ENCODE results near the gene WDR20.

Gene WDR20

DNA sequence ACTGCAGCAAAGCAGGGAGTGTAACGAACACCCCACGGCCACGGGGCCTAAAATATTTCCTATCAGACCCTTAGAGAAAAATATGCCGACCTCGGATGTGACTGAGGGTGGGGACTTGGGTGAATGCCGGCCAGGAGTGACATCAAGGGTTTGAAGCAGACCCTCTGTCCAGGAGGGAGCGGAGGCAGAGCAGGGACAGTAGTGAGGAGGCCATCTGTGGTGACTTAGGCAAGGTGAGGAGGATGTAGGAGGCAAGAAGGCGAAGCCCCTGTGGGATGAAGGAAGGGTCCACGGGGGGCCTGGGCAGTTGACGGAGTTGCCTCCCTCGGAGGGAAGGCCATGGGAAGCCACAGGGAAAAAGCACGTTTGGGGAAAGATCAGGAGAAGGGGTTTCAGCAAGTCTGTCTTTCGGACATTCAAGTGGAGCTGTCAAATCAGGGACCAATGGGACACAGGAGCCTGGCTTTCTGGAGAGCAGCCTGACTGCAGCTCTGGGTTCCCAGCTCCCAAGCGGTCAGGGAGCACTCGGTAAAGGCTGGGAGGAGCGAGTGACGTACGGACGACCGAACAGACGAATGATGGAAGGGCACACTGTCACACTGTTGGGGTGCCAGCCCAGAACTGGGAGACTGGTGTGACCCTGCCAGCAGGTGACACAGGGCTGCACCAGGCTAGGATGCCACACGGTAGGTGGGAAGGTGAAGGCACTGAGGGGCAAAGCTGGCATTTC lies 90.9 kb downstream of the WDR20 start:
- TF ChIP-seq, protein P1, sequence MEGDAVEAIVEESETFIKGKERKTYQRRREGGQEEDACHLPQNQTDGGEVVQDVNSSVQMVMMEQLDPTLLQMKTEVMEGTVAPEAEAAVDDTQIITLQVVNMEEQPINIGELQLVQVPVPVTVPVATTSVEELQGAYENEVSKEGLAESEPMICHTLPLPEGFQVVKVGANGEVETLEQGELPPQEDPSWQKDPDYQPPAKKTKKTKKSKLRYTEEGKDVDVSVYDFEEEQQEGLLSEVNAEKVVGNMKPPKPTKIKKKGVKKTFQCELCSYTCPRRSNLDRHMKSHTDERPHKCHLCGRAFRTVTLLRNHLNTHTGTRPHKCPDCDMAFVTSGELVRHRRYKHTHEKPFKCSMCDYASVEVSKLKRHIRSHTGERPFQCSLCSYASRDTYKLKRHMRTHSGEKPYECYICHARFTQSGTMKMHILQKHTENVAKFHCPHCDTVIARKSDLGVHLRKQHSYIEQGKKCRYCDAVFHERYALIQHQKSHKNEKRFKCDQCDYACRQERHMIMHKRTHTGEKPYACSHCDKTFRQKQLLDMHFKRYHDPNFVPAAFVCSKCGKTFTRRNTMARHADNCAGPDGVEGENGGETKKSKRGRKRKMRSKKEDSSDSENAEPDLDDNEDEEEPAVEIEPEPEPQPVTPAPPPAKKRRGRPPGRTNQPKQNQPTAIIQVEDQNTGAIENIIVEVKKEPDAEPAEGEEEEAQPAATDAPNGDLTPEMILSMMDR (conservative IDR thresholded peaks at IDR 0.05; ENCODE audit: low read depth, low read length) = no peak
- H3K79me2 ChIP-seq (ENCODE audit: insufficient read depth, low read depth) = no peaks in the 10 kb centered on the region
- H2AFZ ChIP-seq (ENCODE audit: low read depth) = no peak overlapping the region
- H4K20me1 ChIP-seq (ENCODE audit: insufficient read depth) = no peaks in the 10 kb centered on the region
- no peaks in the 10 kb centered on the region for H3K27me3 ChIP-seq (ENCODE audit: insufficient read depth, low read depth)
- H3K4me1 ChIP-seq (ENCODE audit: low read depth, poor library complexity, severe bottlenecking) = no peaks in the 10 kb centered on the region
- no peak overlapping the region for H3K4me3 ChIP-seq (IDR thresholded peaks at IDR 0.05; ENCODE audit: insufficient read depth, low read depth, low read length)
- H3K4me2 ChIP-seq = no peak overlapping the region
- no peak overlapping the region for H3K9ac ChIP-seq
- H3K36me3 ChIP-seq (ENCODE audit: insufficient read depth) = no peaks in the 10 kb centered on the region
- no peak overlapping the region for H3K27ac ChIP-seq

DNA sequence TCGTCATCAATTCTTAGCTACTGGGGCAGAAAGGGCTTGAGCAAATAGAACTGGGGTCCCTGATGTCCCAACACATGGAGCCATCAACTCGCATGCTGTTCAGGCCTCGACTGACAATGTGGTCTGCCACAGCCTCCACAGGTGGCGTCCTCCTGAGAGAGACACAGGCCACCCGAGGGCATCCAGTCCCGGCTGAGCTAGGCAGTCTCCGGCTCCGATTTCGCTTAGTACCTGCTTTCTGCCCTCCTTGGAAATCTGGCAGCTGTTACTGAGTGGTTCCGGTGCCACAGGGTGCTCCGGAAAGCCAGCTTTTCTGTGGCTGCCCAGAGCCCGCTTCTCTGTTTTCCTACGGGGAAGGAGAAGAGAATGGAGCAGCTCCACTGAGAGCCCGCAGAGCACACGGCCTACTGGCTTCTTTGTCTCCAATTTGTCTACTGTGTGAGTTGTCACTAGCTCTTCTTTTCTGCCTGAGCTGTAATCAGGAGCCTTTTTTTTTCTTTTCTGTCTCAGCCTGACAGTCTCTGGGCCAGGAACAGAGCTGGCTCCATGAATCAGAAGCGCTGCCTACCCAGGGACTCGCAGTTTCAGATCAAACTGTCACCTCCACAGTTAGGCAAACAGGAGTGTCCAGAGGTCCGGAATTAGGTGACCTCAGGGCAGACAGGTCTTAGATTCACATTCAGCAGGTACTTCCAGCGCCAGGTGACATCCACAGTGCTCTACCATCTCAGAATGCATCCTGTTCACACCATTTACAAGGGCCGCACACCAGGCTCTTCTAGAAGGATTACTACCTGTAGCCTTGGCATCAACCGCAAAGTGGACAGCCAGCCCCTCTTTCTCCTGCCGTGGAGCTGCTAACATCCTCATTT lies 92.0 kb downstream of the WDR20 start:
- H3K79me2 ChIP-seq (ENCODE audit: insufficient read depth, low read depth) = no peaks in the 10 kb centered on the region
- no peak overlapping the region for H3K4me3 ChIP-seq (IDR thresholded peaks at IDR 0.05; ENCODE audit: insufficient read depth, low read depth, low read length)
- H4K20me1 ChIP-seq (ENCODE audit: insufficient read depth) = no peaks in the 10 kb centered on the region
- H3K36me3 ChIP-seq (ENCODE audit: insufficient read depth) = no peaks in the 10 kb centered on the region
- H3K27ac ChIP-seq = no peak overlapping the region
- TF ChIP-seq, protein P1 (conservative IDR thresholded peaks at IDR 0.05; ENCODE audit: low read depth, low read length) = no peak
- no peak overlapping the region for H3K9ac ChIP-seq
- H2AFZ ChIP-seq (ENCODE audit: low read depth) = no peak overlapping the region
- H3K4me2 ChIP-seq = no peak overlapping the region
- H3K4me1 ChIP-seq (ENCODE audit: low read depth, poor library complexity, severe bottlenecking) = no peaks in the 10 kb centered on the region
- no peaks in the 10 kb centered on the region for H3K27me3 ChIP-seq (ENCODE audit: insufficient read depth, low read depth)

DNA sequence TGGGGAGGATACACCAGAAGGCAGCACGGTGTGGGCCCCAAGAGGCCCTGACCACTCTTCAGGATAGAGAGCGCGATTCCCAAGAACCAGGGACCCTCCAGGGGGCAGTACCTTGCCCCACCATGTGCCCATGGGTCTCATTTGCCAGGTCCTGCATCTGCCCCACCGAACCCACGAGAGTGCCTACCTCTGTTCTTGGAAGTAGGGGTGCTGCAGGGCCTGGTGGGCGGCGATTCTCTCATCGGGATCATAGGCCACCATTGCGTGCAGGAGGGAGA lies 92.6 kb downstream of the WDR20 start:
- H3K27me3 ChIP-seq (ENCODE audit: insufficient read depth, low read depth) = no peaks in the 10 kb centered on the region
- no peak overlapping the region for H3K4me3 ChIP-seq (IDR thresholded peaks at IDR 0.05; ENCODE audit: insufficient read depth, low read depth, low read length)
- no peak overlapping the region for H3K27ac ChIP-seq

DNA sequence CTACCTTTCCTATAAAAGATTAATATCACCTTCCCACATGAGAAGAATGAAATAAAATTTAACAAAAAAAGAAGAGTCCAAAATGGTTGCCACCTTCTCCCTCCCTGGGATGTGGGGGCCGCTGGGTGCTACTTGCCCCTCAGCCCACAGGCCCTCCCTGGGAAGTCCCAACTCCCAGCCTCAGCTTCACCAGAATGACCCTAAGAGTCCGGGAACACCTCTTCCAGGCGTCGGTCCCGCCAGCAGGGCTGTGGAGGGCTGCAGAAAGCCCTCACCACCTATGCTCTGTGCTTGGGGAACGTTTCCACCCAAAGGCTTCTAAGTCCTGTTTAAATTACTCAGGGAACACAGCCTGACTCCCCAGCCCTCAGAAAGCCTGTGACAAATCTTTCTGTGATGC lies 93.4 kb downstream of the WDR20 start:
- Histone ChIP-seq H3K36me3 (ENCODE audit: insufficient read depth) (no peaks in the 10 kb centered on the region), H3K9ac (no peak overlapping the region), H3K79me2 (ENCODE audit: insufficient read depth, low read depth) (no peaks in the 10 kb centered on the region), H3K4me1 (ENCODE audit: low read depth, poor library complexity, severe bottlenecking) (no peaks in the 10 kb centered on the region), H4K20me1 (ENCODE audit: insufficient read depth) (no peaks in the 10 kb centered on the region), H3K27me3 (ENCODE audit: insufficient read depth, low read depth) (no peaks in the 10 kb centered on the region), H2AFZ (ENCODE audit: low read depth) (no peak overlapping the region), H3K4me2 (no peak overlapping the region), H3K4me3 (IDR thresholded peaks at IDR 0.05; ENCODE audit: insufficient read depth, low read depth, low read length) (no peak overlapping the region), H3K27ac (no peak overlapping the region)
- TF ChIP-seq, protein P1 (conservative IDR thresholded peaks at IDR 0.05; ENCODE audit: low read depth, low read length) = no peak

More for the DNA sequence above, 92.6 kb downstream of the WDR20 start:
- Histone ChIP-seq H3K9ac (no peak overlapping the region), H3K79me2 (ENCODE audit: insufficient read depth, low read depth) (no peaks in the 10 kb centered on the region), H2AFZ (ENCODE audit: low read depth) (no peak overlapping the region), H3K4me2 (no peak overlapping the region), H3K4me1 (ENCODE audit: low read depth, poor library complexity, severe bottlenecking) (no peaks in the 10 kb centered on the region), H3K36me3 (ENCODE audit: insufficient read depth) (no peaks in the 10 kb centered on the region), H4K20me1 (ENCODE audit: insufficient read depth) (no peaks in the 10 kb centered on the region)
- TF ChIP-seq, protein P1 (conservative IDR thresholded peaks at IDR 0.05; ENCODE audit: low read depth, low read length) = no peak

All from KMS-11 (cell line).